ENCODE data around the gene MEIS1.

- TF ChIP-seq CTCF (IDR thresholded peaks at IDR 0.05; ENCODE audit: insufficient read depth, low read depth, low read length) (no peak), EZH2 (IDR thresholded peaks at IDR 0.05; ENCODE audit: insufficient read depth, low read length) (no peak)
These were observed 137.5 kb downstream of the MEIS1 start for GRCh38 chr2:66572391-66572790.

Data from astrocyte (in vitro differentiated cells and primary cell).